PC-3 (cell line): Measurements from ENCODE around the gene PCBP2. TPM values are rescaled to one million over a fixed set of nuclear protein-coding genes. Genes with fewer than 3 reads are reported as not detected.

ENCODE experiments used
- ATAC-seq: fragments of 200-7000 bp; cut with Tn5 transposase; 2 replicates; pipeline ENCODE4 v1.9.1; 2020; ENCODE audit warnings: mild to moderate bottlenecking, moderate library complexity
- BruUV-seq: library from RNA; stranded (reverse); fragments of 400-500 nt; replicated peaks from 2 replicates; lab custom pipeline; 2021; lab: Mats Ljungman, UMichigan
- CTCF ChIA-PET: fragments of 300-600 bp; sonication (Branson Sonifier 250); formaldehyde crosslinking; loops from one replicate; lab custom pipeline; 2022; ENCODE audit warnings: antibody characterized with exemption; lab: Charles Lee
- POLR2A ChIA-PET: fragments of 300-600 bp; sonication (Branson Sonifier 250); formaldehyde crosslinking; loops from one replicate; lab custom pipeline; 2022; ENCODE audit warnings: antibody characterized with exemption; ENCODE audit not compliant: unreplicated experiment; lab: Charles Lee
- DNase-seq: peaks from one replicate; pipeline ENCODE4 v3.0.0-alpha.2; 2015
- H2AFZ ChIP-seq: fragments of 300-600 bp; sonication (generic); 2 replicates; pipeline ENCODE4 v1.6.0; 2016; ENCODE audit warnings: antibody characterized with exemption, low read length
- H3F3A ChIP-seq: fragments of 300-600 bp; sonication (generic); one replicate; pipeline ENCODE4 v1.6.0; 2017; ENCODE audit warnings: antibody characterized with exemption, low read length, control low read depth, mild to moderate bottlenecking; ENCODE audit not compliant: unreplicated experiment
- H3K27ac ChIP-seq: fragments of 300-600 bp; sonication (generic); 2 replicates; pipeline ENCODE4 v1.5.1; 2016; ENCODE audit warnings: mild to moderate bottlenecking, low read length
- H3K27me3 ChIP-seq: fragments of 300-600 bp; sonication (generic); 2 replicates; pipeline ENCODE4 v1.6.1; 2016; ENCODE audit warnings: low read length, mixed read lengths
- H3K36me3 ChIP-seq: fragments of 300-600 bp; sonication (generic); 2 replicates; pipeline ENCODE4 v1.6.1; 2016; ENCODE audit warnings: low read depth, mixed run types, low read length, mixed read lengths
- H3K4me1 ChIP-seq: fragments of 300-600 bp; sonication (generic); 2 replicates; pipeline ENCODE4 v1.5.1; 2016; ENCODE audit warnings: low read length; ENCODE audit not compliant: insufficient read depth
- H3K4me2 ChIP-seq: fragments of 300-600 bp; sonication (generic); 2 replicates; pipeline ENCODE4 v1.6.0; 2016; ENCODE audit warnings: low read length
- H3K4me3 ChIP-seq: fragments of 300-600 bp; sonication (generic); 2 replicates; pipeline ENCODE4 v1.5.1; 2016; ENCODE audit warnings: mild to moderate bottlenecking, low read length, mixed read lengths
- H3K79me2 ChIP-seq: fragments of 300-600 bp; sonication (generic); 2 replicates; pipeline ENCODE4 v1.6.1; 2017; ENCODE audit warnings: low read length, mixed read lengths
- H3K9ac ChIP-seq: fragments of 300-600 bp; sonication (generic); 2 replicates; pipeline ENCODE4 v1.6.0; 2016; ENCODE audit warnings: mild to moderate bottlenecking, low read length
- H3K9me2 ChIP-seq: fragments of 300-600 bp; sonication (generic); replicated peaks from 2 replicates; pipeline ENCODE4 v1.6.1; 2016; ENCODE audit warnings: mixed run types, low read length, mixed read lengths
- H3K9me3 ChIP-seq: fragments of 300-600 bp; sonication (generic); 2 replicates; pipeline ENCODE4 v1.6.1; 2016; ENCODE audit warnings: low read length, mixed read lengths
- H4K20me1 ChIP-seq: fragments of 300-600 bp; sonication (generic); 2 replicates; pipeline ENCODE4 v1.6.1; 2016; ENCODE audit warnings: low read length, mixed read lengths
- CTCF ChIP-seq: fragments of 300-600 bp; sonication (generic); conservative IDR thresholded peaks from 2 replicates; pipeline ENCODE4 v1.5.1; 2017; ENCODE audit warnings: antibody characterized with exemption, low read depth, mild to moderate bottlenecking, low read length
- EZH2 ChIP-seq: fragments of 300-600 bp; sonication (generic); IDR thresholded peaks from one replicate; pipeline ENCODE4 v1.6.1; 2017; ENCODE audit warnings: antibody characterized with exemption, mild to moderate bottlenecking, low read length; ENCODE audit not compliant: unreplicated experiment
- EZH2phosphoT487 ChIP-seq: fragments of 300-600 bp; sonication (generic); IDR thresholded peaks from 2 replicates; pipeline ENCODE4 v1.6.1; 2018; ENCODE audit warnings: mild to moderate bottlenecking, antibody characterized with exemption, low read length, borderline replicate concordance
- intact Hi-C: fragments of 100-400 bp; cut with micrococcal nuclease; formaldehyde crosslinking; loops from 2 replicates; pipeline ENCODE4 v1.9.0; 2023
- total RNA-seq: library from RNA; depleted of rRNA; stranded (reverse); fragments of >200 nt; gene quantifications from 2 replicates; pipeline ENCODE4 v1.2.3, GENCODE V29; 2014

PCBP2 gene
- total RNA-seq, 1 experiment from 2014 or later: 204 TPM

GRCh38 chr12:53483979-53484377 lies 32.1 kb downstream of the PCBP2 start:
- no peak overlapping the region for H3K27ac ChIP-seq
- intact Hi-C loops: no loop called here
- no peaks in the 10 kb centered on the region for H3K27me3 ChIP-seq
- ATAC-seq (no peak), DNase-seq (no peak)
- peaks cover 16% of the 10 kb centered on the region for H3F3A ChIP-seq
- ChIA-PET CTCF (no interaction called here), POLR2A (no interaction called here)
- no peak overlapping the region for H2AFZ ChIP-seq
- no peaks in the 10 kb centered on the region for H3K9me3 ChIP-seq
- TF ChIP-seq EZH2: no peak
- TF ChIP-seq EZH2phosphoT487: no peak
- TF ChIP-seq CTCF: no peak
- no peak overlapping the region for H3K4me2 ChIP-seq
- H3K9ac ChIP-seq: no peak overlapping the region
- H3K36me3 ChIP-seq: peaks cover 44% of the 10 kb centered on the region
- no peaks in the 10 kb centered on the region for H3K79me2 ChIP-seq
- peaks cover 23% of the 10 kb centered on the region for H4K20me1 ChIP-seq
- no peaks in the 10 kb centered on the region for H3K4me1 ChIP-seq
- no TSS peak for BruUV-seq
- H3K9me2 ChIP-seq: no peaks in the 10 kb centered on the region
- no peak overlapping the region for H3K4me3 ChIP-seq

- TF ChIP-seq CTCF: no peak
- TF ChIP-seq EZH2: no peak
- no peak for TF ChIP-seq EZH2phosphoT487
- Histone ChIP-seq H3K4me3 (no peak overlapping the region), H3K9me2 (no peaks in the 10 kb centered on the region), H3F3A (peaks cover 16% of the 10 kb centered on the region), H4K20me1 (peaks cover 15% of the 10 kb centered on the region; the same call in 1 of the 2 replicates), H3K27ac (no peak overlapping the region), H3K27me3 (no peaks in the 10 kb centered on the region), H3K79me2 (no peaks in the 10 kb centered on the region), H3K9me3 (no peaks in the 10 kb centered on the region), H2AFZ (no peak overlapping the region), H3K9ac (no peak overlapping the region), H3K36me3 (peaks cover 35% of the 10 kb centered on the region), H3K4me1 (no peaks in the 10 kb centered on the region), H3K4me2 (no peak overlapping the region)
- ATAC-seq: peak; percentile 33
- BruUV-seq: no TSS peak
- peak; percentile 54 for DNase-seq
- ChIA-PET POLR2A (no interaction called here), CTCF (no interaction called here)
- intact Hi-C loops: no loop called here
Measured at GRCh38 chr12:53484686-53485575, 33.0 kb downstream of the PCBP2 start.
